BLaER1 (cell line): ENCODE measurements around the gene CD207.

Source experiments
- H3K27ac ChIP-seq: shearing (Covaris generic); formaldehyde crosslinking; 2 replicates; pipeline ENCODE4 v1.8.1; 2022
- H3K27me3 ChIP-seq: shearing (Covaris generic); formaldehyde crosslinking; 2 replicates; pipeline ENCODE4 v1.8.1; 2022
- H3K36me3 ChIP-seq: shearing (Covaris generic); formaldehyde crosslinking; 2 replicates; pipeline ENCODE4 v1.8.1; 2022
- H3K4me1 ChIP-seq: shearing (Covaris generic); formaldehyde crosslinking; 2 replicates; pipeline ENCODE4 v1.8.1; 2022
- H3K4me2 ChIP-seq: shearing (Covaris generic); formaldehyde crosslinking; 2 replicates; pipeline ENCODE4 v1.8.1; 2022
- H3K4me3 ChIP-seq: shearing (Covaris generic); formaldehyde crosslinking; 2 replicates; pipeline ENCODE4 v1.8.1; 2022
- H3K9ac ChIP-seq: shearing (Covaris generic); formaldehyde crosslinking; 2 replicates; pipeline ENCODE4 v1.8.1; 2022
- H3K9me3 ChIP-seq: shearing (Covaris generic); formaldehyde crosslinking; 2 replicates; pipeline ENCODE4 v1.8.1; 2022
- H4K20me1 ChIP-seq: shearing (Covaris generic); formaldehyde crosslinking; 2 replicates; pipeline ENCODE4 v1.8.1; 2022
- Cebpa-rat ChIP-seq: shearing (Covaris generic); IDR thresholded peaks from 2 replicates; pipeline ENCODE4 v1.8.1; 2022

Gene CD207

DNA sequence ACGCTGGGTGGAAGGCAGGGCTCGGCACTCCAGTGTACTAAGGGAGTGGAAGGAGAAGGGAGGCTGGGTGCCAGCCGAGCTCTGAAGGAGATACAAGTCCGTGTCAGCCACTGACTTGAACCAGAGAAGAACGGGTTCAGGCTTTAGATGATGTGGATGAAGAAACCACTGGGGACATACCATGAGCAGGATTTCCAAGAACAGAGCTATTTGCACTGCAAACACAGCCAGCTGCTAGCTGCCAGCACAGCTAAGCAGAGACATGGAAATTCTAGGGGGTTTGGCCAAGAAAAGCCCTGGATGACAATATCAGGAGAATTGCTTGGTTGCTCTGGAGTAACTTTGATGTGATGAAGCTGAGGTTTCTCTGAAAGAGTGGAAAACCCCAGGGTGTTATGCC is 5.2 kb downstream of the CD207 start:
- Histone ChIP-seq H3K27ac (no peak overlapping the region), H3K9me3 (no peaks in the 10 kb centered on the region), H3K9ac (no peak overlapping the region), H4K20me1 (no peaks in the 10 kb centered on the region), H3K4me3 (no peak overlapping the region), H3K36me3 (no peaks in the 10 kb centered on the region), H3K4me1 (peaks cover 35% of the 10 kb centered on the region), H3K27me3 (no peaks in the 10 kb centered on the region), H3K4me2 (no peak overlapping the region)
- TF ChIP-seq Cebpa-rat = no peak

DNA sequence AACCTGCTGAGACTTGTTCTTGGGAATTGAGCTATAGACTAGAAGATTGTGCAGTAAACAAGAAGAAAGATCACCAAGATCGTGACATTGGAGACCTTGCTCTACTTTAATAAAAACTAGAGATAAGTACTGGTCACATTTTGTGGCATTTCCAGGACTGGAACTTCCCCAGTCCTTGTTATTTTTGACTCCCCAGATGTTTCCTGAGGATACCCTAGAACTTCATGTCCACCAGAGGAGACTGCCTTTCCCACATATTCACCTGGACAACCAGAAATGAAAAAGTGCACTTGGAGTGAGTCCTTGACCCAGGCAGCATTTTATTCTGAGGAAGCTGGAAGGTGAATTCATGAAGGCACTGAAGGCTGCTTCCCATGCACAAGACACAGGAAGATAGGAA is 5.7 kb downstream of the CD207 start:
- no peaks in the 10 kb centered on the region for H3K27me3 ChIP-seq
- H3K9me3 ChIP-seq = no peaks in the 10 kb centered on the region
- peaks cover 34% of the 10 kb centered on the region for H3K4me1 ChIP-seq
- H3K27ac ChIP-seq = no peak overlapping the region
- H3K9ac ChIP-seq = no peak overlapping the region
- TF ChIP-seq Cebpa-rat = no peak
- no peaks in the 10 kb centered on the region for H3K36me3 ChIP-seq
- peak overlapping the region; percentile 32; the same call in 1 of the 2 replicates for H3K4me2 ChIP-seq
- no peaks in the 10 kb centered on the region for H4K20me1 ChIP-seq
- no peak overlapping the region for H3K4me3 ChIP-seq

DNA sequence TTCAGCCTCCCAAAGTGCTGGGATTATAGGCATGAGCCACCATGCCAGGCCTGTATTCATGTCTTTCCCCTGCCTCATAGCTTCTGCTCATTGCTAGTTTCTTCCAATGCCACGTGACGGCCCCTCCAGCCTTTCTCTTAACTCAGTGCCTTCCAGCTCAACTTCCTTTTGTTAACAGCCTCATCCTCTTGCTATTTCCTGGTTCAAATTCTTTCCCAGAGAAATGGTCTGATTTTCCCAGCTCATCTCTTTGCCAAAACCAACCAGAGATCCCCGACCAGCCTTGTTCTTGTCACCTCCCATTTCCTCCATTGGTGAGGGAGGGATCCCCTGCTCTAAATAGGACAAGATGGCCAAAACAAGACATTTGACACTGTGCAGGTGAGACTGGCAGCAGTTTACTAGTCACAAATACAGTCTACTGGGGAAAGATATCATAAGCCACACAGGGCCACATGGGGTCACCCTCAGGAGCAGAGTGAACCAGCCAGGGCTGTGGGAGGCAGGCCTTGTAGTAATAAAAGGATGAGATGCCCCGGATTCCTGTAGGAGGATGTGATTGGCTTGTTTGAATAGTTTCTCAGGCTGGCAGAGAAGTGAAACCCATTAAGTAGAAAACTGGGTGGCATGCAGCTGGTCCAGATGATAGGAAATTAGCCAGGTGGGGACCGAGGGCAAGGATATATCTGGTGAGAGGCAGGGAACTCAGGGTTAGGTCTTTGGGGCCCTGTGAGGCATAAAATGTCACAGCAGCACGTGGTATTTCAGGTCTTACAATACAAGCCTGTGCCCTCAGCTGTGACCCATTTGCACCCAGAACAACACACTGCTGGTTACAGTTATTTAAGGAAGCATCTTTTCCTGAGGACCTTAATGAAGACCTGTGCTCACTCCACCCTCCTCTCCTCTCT is 6.4 kb downstream of the CD207 start:
- no peaks in the 10 kb centered on the region for H4K20me1 ChIP-seq
- peaks cover 28% of the 10 kb centered on the region for H3K4me1 ChIP-seq
- H3K27ac ChIP-seq = no peak overlapping the region
- H3K27me3 ChIP-seq = no peaks in the 10 kb centered on the region
- no peak overlapping the region for H3K4me3 ChIP-seq
- peak overlapping the region; percentile 32; the same call in 1 of the 2 replicates for H3K4me2 ChIP-seq
- no peak for TF ChIP-seq Cebpa-rat
- H3K9me3 ChIP-seq = no peaks in the 10 kb centered on the region
- H3K36me3 ChIP-seq = no peaks in the 10 kb centered on the region
- no peak overlapping the region for H3K9ac ChIP-seq

DNA sequence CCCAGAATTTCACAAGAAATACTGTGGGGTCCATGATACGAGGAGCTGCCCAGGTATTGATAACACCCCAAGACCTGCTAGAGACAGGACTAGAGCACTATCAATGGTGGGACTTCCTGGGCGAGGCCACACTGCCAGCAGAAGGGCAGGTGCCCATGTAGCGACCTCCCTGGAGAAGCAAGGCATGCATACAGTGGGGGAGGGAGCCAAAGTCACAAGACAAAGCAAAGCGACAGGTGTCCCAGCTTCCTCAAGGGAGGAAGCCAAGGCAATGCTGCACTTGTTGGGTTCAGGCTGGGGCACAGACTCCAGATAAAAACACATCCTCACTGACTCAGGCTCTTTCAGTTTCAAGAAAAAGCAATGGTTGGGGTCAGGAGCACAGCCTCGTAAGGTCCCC is 7.5 kb downstream of the CD207 start:
- Histone ChIP-seq H3K4me1 (peaks cover 28% of the 10 kb centered on the region), H3K4me3 (no peak overlapping the region), H3K9me3 (no peaks in the 10 kb centered on the region), H3K36me3 (no peaks in the 10 kb centered on the region), H3K4me2 (no peak overlapping the region), H3K27me3 (no peaks in the 10 kb centered on the region), H3K9ac (no peak overlapping the region), H4K20me1 (no peaks in the 10 kb centered on the region), H3K27ac (no peak overlapping the region)
- no peak for TF ChIP-seq Cebpa-rat

DNA sequence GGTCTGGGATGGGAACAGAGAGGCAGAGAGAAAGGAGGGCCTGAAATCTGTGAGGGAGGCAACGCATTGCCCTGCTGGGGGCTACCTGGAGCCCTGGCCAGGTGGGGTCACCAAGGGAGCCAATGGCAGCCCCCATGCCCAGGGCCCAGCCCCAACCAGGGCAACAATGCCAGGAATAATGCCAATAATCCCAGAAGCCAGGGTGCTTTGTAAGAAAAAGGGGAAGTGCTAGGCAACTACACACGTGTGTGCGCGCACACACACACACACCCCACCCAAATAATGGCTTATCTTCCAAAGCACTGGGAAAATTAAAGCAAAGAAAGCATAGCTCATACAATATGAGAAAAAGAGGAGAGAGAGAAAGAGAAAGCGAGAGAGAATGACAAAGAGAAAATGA is 8.2 kb downstream of the CD207 start:
- H3K36me3 ChIP-seq = no peaks in the 10 kb centered on the region
- H3K4me2 ChIP-seq = no peak overlapping the region
- no peaks in the 10 kb centered on the region for H3K9me3 ChIP-seq
- no peaks in the 10 kb centered on the region for H3K27me3 ChIP-seq
- no peak overlapping the region for H3K27ac ChIP-seq
- H3K9ac ChIP-seq = no peak overlapping the region
- H4K20me1 ChIP-seq = no peaks in the 10 kb centered on the region
- H3K4me3 ChIP-seq = no peak overlapping the region
- peaks cover 28% of the 10 kb centered on the region for H3K4me1 ChIP-seq
- no peak for TF ChIP-seq Cebpa-rat

DNA sequence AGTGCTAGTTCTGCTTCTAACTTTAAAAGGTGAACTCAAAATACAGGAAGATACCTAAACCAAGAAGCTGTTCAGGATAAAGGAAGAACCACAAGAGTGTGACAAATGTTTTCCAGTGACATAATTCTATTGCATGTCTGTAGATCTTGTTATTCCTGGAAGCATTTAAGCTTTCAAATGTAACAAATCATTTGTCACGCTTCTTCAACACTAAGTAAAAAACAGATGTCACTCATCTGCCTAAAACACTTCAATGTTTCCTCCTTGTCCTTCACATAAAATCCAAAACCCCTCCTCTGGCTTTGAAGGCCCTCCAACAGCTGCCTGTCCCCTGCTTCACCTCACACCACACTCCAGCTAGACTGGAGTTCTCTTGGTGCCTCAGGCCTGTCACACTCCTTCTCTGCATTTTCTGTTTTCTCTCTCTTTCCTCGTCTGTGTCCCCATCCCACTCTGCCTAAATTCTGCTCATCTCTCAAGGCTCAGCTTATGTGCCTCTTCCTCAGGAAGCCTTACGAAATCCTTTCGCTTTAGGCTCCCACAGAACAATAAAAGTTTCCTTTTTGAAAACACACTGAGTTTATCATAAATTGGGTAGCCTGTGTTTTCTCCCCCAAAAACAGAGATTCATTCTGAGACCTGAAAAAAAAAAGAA is 8.8 kb downstream of the CD207 start:
- peaks cover 24% of the 10 kb centered on the region for H3K4me1 ChIP-seq
- no peak overlapping the region for H3K27ac ChIP-seq
- no peaks in the 10 kb centered on the region for H3K36me3 ChIP-seq
- no peaks in the 10 kb centered on the region for H3K9me3 ChIP-seq
- H4K20me1 ChIP-seq = no peaks in the 10 kb centered on the region
- no peaks in the 10 kb centered on the region for H3K27me3 ChIP-seq
- H3K9ac ChIP-seq = no peak overlapping the region
- TF ChIP-seq Cebpa-rat = no peak
- no peak overlapping the region for H3K4me2 ChIP-seq
- H3K4me3 ChIP-seq = no peak overlapping the region

DNA sequence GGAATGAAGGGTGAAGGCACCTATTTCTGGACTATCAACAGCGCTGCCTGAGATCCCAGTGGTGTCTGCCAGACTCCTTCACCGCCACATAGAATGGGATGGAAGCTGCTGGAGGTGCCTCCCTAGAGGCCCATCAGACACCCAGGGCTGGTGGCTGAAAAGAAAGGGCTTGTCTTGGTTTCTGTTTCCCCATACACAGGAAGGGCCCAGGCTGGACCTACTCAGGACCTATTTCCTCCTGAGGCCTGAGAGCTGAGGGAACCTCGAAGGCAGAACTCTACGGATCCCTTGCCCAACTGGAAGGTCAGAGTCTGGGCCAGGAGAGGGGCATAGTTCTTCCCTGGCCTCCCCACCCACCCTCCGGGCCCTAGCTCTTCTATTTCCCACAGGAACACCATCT is 12.4 kb downstream of the CD207 start:
- no peak overlapping the region for H3K9ac ChIP-seq
- TF ChIP-seq Cebpa-rat = no peak
- no peak overlapping the region for H3K4me3 ChIP-seq
- H4K20me1 ChIP-seq = no peaks in the 10 kb centered on the region
- H3K9me3 ChIP-seq = no peaks in the 10 kb centered on the region
- no peaks in the 10 kb centered on the region for H3K27me3 ChIP-seq
- no peak overlapping the region for H3K27ac ChIP-seq
- H3K4me1 ChIP-seq = peaks cover 4% of the 10 kb centered on the region; the same call in 1 of the 2 replicates
- H3K4me2 ChIP-seq = no peak overlapping the region
- H3K36me3 ChIP-seq = no peaks in the 10 kb centered on the region

DNA sequence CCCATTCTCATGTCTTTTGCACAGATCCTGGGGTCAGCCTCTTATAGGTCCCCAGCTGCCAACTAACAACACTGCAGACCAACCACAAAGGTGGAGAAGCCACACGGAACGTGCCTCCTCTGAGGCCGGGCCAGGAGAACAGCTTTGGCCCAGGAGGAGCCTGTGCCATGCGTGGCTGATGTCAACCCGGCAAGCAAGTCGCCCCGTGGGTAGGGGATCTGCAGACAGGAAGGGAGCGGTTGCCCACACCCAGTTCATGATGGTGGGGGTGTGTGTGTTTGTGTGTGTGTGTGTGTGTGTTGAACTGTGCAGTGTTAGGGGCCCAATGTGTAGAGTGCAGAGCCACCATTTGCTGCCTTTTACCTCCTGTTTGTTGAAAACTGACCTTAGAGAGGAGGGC is 12.8 kb downstream of the CD207 start:
- Histone ChIP-seq H4K20me1 (no peaks in the 10 kb centered on the region), H3K4me3 (no peak overlapping the region), H3K9me3 (no peaks in the 10 kb centered on the region), H3K4me1 (no peaks in the 10 kb centered on the region), H3K36me3 (no peaks in the 10 kb centered on the region), H3K4me2 (no peak overlapping the region), H3K27me3 (no peaks in the 10 kb centered on the region), H3K9ac (no peak overlapping the region), H3K27ac (no peak overlapping the region)
- TF ChIP-seq Cebpa-rat = no peak

DNA sequence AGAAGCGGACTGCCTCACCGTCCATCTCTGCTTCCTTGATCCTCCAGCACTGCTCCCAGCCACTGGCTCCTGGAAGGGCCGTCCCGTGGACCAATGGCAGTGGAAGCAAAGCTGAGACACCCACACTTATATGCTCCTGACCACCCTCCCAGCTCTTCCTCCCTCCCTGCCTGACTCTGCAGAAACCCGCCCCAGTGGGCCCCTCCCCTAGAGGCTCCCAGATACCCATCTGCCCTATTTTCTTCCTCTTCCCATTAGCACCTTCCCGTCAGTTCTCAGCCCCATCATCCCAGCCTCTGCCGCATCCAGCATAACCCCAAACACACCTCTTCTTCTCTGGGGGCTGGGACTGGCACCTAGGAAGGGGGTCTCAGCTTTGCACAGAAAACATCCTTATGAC is 15.1 kb downstream of the CD207 start, which contains the start of gene CLEC4F:
CLEC4F (minus strand) TSS at position 101 of the 400 bp plus-strand sequence; CDS start at position 25, 76 bp downstream.
- Histone ChIP-seq H3K4me1 (no peaks in the 10 kb centered on the region), H3K4me2 (no peak within 1 kb of the TSS), H3K9me3 (no peaks in the 10 kb centered on the region), H4K20me1 (no peaks in the 10 kb centered on the region), H3K27ac (no peak within 1 kb of the TSS), H3K9ac (no peak within 1 kb of the TSS), H3K27me3 (no peaks in the 10 kb centered on the region), H3K4me3 (no peak within 1 kb of the TSS), H3K36me3 (no peaks in the 10 kb centered on the region)
- no peak for TF ChIP-seq Cebpa-rat

DNA sequence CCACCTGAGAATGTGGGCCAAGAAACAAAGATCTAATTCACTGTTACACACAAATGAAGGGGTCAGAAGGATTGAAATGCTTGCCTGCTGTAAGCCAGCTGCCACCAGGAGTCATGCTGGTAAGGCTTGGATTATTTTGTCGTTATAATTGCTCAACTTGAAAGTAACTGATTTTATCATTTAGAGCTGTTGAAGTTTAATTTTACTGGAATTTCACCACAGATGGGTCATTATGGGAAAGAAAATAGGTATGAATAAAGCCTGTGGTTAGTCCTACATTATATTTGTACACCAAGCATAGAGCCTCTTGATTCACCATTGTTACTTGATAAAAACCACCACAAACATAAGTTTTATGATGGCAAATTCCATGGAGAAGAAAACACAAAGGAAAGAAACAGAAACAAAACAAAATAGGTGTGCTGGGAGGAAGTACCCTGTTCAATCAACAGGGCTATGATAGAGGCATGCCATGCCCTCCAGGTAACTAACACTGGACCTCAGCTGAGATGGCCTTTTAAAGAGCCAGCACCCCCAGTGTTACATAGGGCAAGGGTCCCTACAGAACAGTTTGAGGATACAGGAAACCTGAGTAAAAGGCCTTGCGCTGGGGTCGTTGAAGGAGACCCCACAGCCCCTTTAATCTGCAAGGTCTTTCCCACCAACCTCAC is 18.2 kb downstream of the CD207 start:
- H3K4me2 ChIP-seq = no peak overlapping the region
- H4K20me1 ChIP-seq = no peaks in the 10 kb centered on the region
- H3K36me3 ChIP-seq = no peaks in the 10 kb centered on the region
- H3K9ac ChIP-seq = no peak overlapping the region
- no peaks in the 10 kb centered on the region for H3K27me3 ChIP-seq
- no peak overlapping the region for H3K4me3 ChIP-seq
- no peak for TF ChIP-seq Cebpa-rat
- no peak overlapping the region for H3K27ac ChIP-seq
- H3K4me1 ChIP-seq = no peaks in the 10 kb centered on the region
- no peaks in the 10 kb centered on the region for H3K9me3 ChIP-seq
